H1 (cell line): Measurements from ENCODE around the gene C5orf58. TPM values are rescaled to one million over a fixed set of nuclear protein-coding genes. Genes with fewer than 3 reads are reported as not detected.
A peak's percentile ranks its signal among the peaks of the same experiment; 100 is the strongest.

Experiments
- CTCF ChIA-PET: fragments of 300-600 bp; sonication (Branson Sonifier 250); formaldehyde crosslinking; loops from one replicate; lab custom pipeline; 2021; ENCODE audit not compliant: partially characterized antibody; lab: Charles Lee
- POLR2A ChIA-PET: fragments of 300-600 bp; sonication (Branson Sonifier 250); formaldehyde crosslinking; loops from one replicate; lab custom pipeline; 2021; ENCODE audit warnings: inconsistent platforms; ENCODE audit not compliant: partially characterized antibody; lab: Charles Lee
- DNase-seq, 2 experiments: peaks; one replicate each; pipeline versions ENCODE4 v3.0.0 to v3.0.0-alpha.2; 2010 to 2022; ENCODE audit warnings: low spot score in 2 of 2, low read depth in 1 of 2, mixed read lengths in 1 of 2
- FAIRE-seq: peaks from 2 replicates; lab custom pipeline; 2011; peaks lifted over from hg19 to GRCh38; lab: Jason Lieb, UNC
- H2AFZ ChIP-seq: 2 replicates; pipeline ENCODE4 v1.8.1; 2012; ENCODE audit warnings: low read length, inconsistent platforms
- H2AK5ac ChIP-seq: 2 replicates; pipeline ENCODE4 v1.6.1; 2013; ENCODE audit warnings: low read depth, low read length
- H2BK120ac ChIP-seq: replicated peaks from 2 replicates; pipeline ENCODE3; 2013; ENCODE audit warnings: low read depth, low read length, inconsistent platforms
- H2BK12ac ChIP-seq: 2 replicates; pipeline ENCODE4 v1.6.1; 2013; ENCODE audit warnings: low read depth, low read length
- H2BK15ac ChIP-seq: 2 replicates; pipeline ENCODE4 v1.6.1; 2013; ENCODE audit warnings: low read length
- H2BK20ac ChIP-seq: 2 replicates; pipeline ENCODE4 v1.6.1; 2013; ENCODE audit warnings: low read length
- H2BK5ac ChIP-seq: 2 replicates; pipeline ENCODE4 v1.6.1; 2013; ENCODE audit warnings: low read depth, low read length
- H3K14ac ChIP-seq: 2 replicates; pipeline ENCODE4 v1.6.1; 2013; ENCODE audit warnings: inconsistent platforms; ENCODE audit not compliant: insufficient read length
- H3K18ac ChIP-seq: 2 replicates; pipeline ENCODE4 v1.6.1; 2013; ENCODE audit warnings: low read length; ENCODE audit errors: extremely low read depth
- H3K23ac ChIP-seq: 2 replicates; pipeline ENCODE4 v1.6.1; 2013; ENCODE audit warnings: inconsistent platforms; ENCODE audit not compliant: insufficient read length
- H3K23me2 ChIP-seq: 2 replicates; pipeline ENCODE4 v1.6.1; 2013; ENCODE audit warnings: low read depth, low read length
- H3K27ac ChIP-seq: 2 replicates; pipeline ENCODE4 v1.6.1; 2011; ENCODE audit warnings: low read depth, low read length, inconsistent platforms
- H3K27me3 ChIP-seq, 4 experiments: replicated peaks in 1 of 4; 1 replicate in 1 of 4; 2 replicates in 3 of 4; pipeline versions ENCODE4 v1.6.1 to v1.8.1; 2011 to 2013; ENCODE audit warnings: low read length in 3 of 4, mild to moderate bottlenecking in 3 of 4, inconsistent platforms in 2 of 4, mixed read lengths in 2 of 4, moderate library complexity in 1 of 4; ENCODE audit not compliant: control insufficient read depth in 3 of 4, insufficient read depth in 3 of 4; ENCODE audit errors: extremely low read depth in 1 of 4
- H3K36me3 ChIP-seq, 4 experiments: 2 replicates each; pipeline versions ENCODE4 v1.6.1 to v1.8.1; 2011 to 2013; ENCODE audit warnings: mild to moderate bottlenecking in 4 of 4, low read length in 3 of 4, moderate library complexity in 2 of 4, control low read depth in 1 of 4, inconsistent platforms in 1 of 4; ENCODE audit not compliant: insufficient read depth in 4 of 4, control insufficient read depth in 2 of 4
- H3K4ac ChIP-seq: replicated peaks from 2 replicates; pipeline ENCODE3; 2013; ENCODE audit warnings: low read length, low read depth, mixed read lengths, inconsistent platforms; ENCODE audit not compliant: insufficient read length
- H3K4me1 ChIP-seq, 4 experiments: replicated peaks in 1 of 4; 1 replicate in 1 of 4; 2 replicates in 3 of 4; pipeline versions ENCODE4 v1.6.1 to v1.8.1; 2011 to 2013; ENCODE audit warnings: low read length in 3 of 4, inconsistent platforms in 2 of 4, mixed read lengths in 1 of 4; ENCODE audit not compliant: insufficient read depth in 4 of 4, control insufficient read depth in 3 of 4
- H3K4me2 ChIP-seq, 2 experiments: 2 replicates each; pipeline versions ENCODE4 v1.6.1 to v1.8.1; 2011 to 2013; ENCODE audit warnings: low read depth in 2 of 2, low read length in 2 of 2, control low read depth in 1 of 2, inconsistent platforms in 1 of 2, mild to moderate bottlenecking in 1 of 2; ENCODE audit not compliant: insufficient read depth in 1 of 2
- H3K4me3 ChIP-seq, 4 experiments: fragments of 200-600, 300-600 bp in 1 of 4; sonication (generic), shearing (Covaris generic), sonication (Bioruptor Twin) in 1 of 4; 2 replicates each; pipeline versions ENCODE4 v1.5.1 to v1.8.1; 2011 to 2016; ENCODE audit warnings: low read length in 4 of 4, low read depth in 3 of 4, control low read depth in 2 of 4, inconsistent platforms in 2 of 4, mild to moderate bottlenecking in 2 of 4, mixed read lengths in 1 of 4, moderate library complexity in 1 of 4; ENCODE audit not compliant: insufficient read depth in 2 of 4; ENCODE audit errors: extremely low read depth in 1 of 4
- H3K56ac ChIP-seq: replicated peaks from 2 replicates; pipeline ENCODE3; 2013; ENCODE audit warnings: low read depth, mild to moderate bottlenecking, mixed read lengths, low read length, inconsistent platforms; ENCODE audit not compliant: insufficient read length
- H3K79me1 ChIP-seq: 2 replicates; pipeline ENCODE4 v1.6.1; 2013; ENCODE audit warnings: low read depth, low read length, control low read depth
- H3K79me2 ChIP-seq, 2 experiments: 2 replicates each; pipeline versions ENCODE4 v1.6.1 to v1.8.1; 2012 to 2013; ENCODE audit warnings: low read length in 2 of 2, mild to moderate bottlenecking in 2 of 2, inconsistent platforms in 1 of 2; ENCODE audit not compliant: insufficient read depth in 2 of 2, control insufficient read depth in 1 of 2
- H3K9ac ChIP-seq, 4 experiments: replicated peaks in 1 of 4; 1 replicate in 1 of 4; 2 replicates in 3 of 4; pipeline versions ENCODE4 v1.6.1 to v1.8.1; 2011 to 2013; ENCODE audit warnings: low read depth in 3 of 4, low read length in 3 of 4, control low read depth in 2 of 4, mild to moderate bottlenecking in 2 of 4, moderate library complexity in 2 of 4, inconsistent platforms in 1 of 4; ENCODE audit errors: extremely low read depth in 1 of 4
- H3K9me3 ChIP-seq, 2 experiments: 2 replicates each; pipeline versions ENCODE4 v1.6.1 to v1.8.1; 2012 to 2013; ENCODE audit warnings: mild to moderate bottlenecking in 2 of 2, moderate library complexity in 2 of 2, control low read depth in 1 of 2, inconsistent platforms in 1 of 2, low read depth in 1 of 2, low read length in 1 of 2, mixed read lengths in 1 of 2; ENCODE audit not compliant: insufficient read depth in 2 of 2
- H4K20me1 ChIP-seq, 2 experiments: replicated peaks in 1 of 2; 2 replicates each; pipeline versions ENCODE3 to v1.8.1; 2011 to 2013; ENCODE audit warnings: inconsistent platforms in 2 of 2, low read length in 2 of 2, mild to moderate bottlenecking in 1 of 2; ENCODE audit not compliant: insufficient read depth in 2 of 2, control insufficient read depth in 1 of 2
- H4K5ac ChIP-seq: 2 replicates; pipeline ENCODE4 v1.6.1; 2013; ENCODE audit warnings: low read length, low read depth, mixed read lengths, inconsistent platforms; ENCODE audit not compliant: insufficient read length
- H4K8ac ChIP-seq: 2 replicates; pipeline ENCODE4 v1.8.0; 2013; ENCODE audit warnings: mild to moderate bottlenecking, moderate library complexity, low read length, inconsistent platforms; ENCODE audit not compliant: insufficient read depth; ENCODE audit errors: extremely low read depth
- H4K91ac ChIP-seq: replicated peaks from 2 replicates; pipeline ENCODE3; 2013; ENCODE audit warnings: low read length, mixed read lengths, inconsistent platforms; ENCODE audit not compliant: insufficient read length
- NANOG ChIP-seq: IDR thresholded peaks from 2 replicates; pipeline ENCODE4 v1.6.1; 2011; ENCODE audit warnings: low read length, low read depth, mild to moderate bottlenecking, inconsistent platforms; ENCODE audit not compliant: insufficient read depth, poor library complexity, severe bottlenecking
- RAD21 ChIP-seq, 2 experiments: IDR thresholded peaks in 1 of 2; conservative IDR thresholded peaks in 1 of 2; 2 replicates each; pipeline ENCODE4 v1.6.1; 2011; ENCODE audit warnings: low read depth in 2 of 2, low read length in 2 of 2, improper control_type of control experiment in 1 of 2, inconsistent platforms in 1 of 2, mild to moderate bottlenecking in 1 of 2, moderate library complexity in 1 of 2
- polyA plus RNA-seq, 7 experiments: library from polyadenylated mRNA; depleted of rRNA in 3 of 7; stranded (reverse) in 5 of 7; unstranded in 2 of 7; fragments of >200 nt in 5 of 7; fragments of 200-250 nt in 2 of 7; gene quantifications; 1 replicate in 5 of 7; 2 replicates in 1 of 7; 4 replicates in 1 of 7; pipeline versions ENCODE4 v1.2.1 to v1.2.3, GENCODE V29; 2011 to 2013; ENCODE audit warnings: missing spikeins in 2 of 7, mixed read lengths in 2 of 7
- total RNA-seq: library from RNA; stranded (reverse); fragmentation: NEBNext Ultra II Directional; extraction: Animal tissue kit (Norgen Biotek cat#: 25700); gene quantifications from 2 replicates; pipeline ENCODE4 v1.2.1, GENCODE V29; 2021
- TF ChIP-seq, protein P1 (sequence below), 3 experiments: IDR thresholded peaks; 1 replicate in 2 of 3; 2 replicates in 1 of 3; pipeline versions ENCODE4 v1.5.1 to v1.6.1; 2011; ENCODE audit warnings: low read length in 3 of 3, mild to moderate bottlenecking in 3 of 3, inconsistent platforms in 2 of 3, low read depth in 1 of 3, moderate library complexity in 1 of 3; ENCODE audit not compliant: insufficient read depth in 1 of 3; ENCODE audit errors: control extremely low read depth in 1 of 3

C5orf58 gene
- total and polyA plus RNA-seq, 2 of the 8 experiments (the other 6 are each of a cell fraction or from before 2014, with no cell fraction given), result 0.24 to 1.6 TPM

DNA sequence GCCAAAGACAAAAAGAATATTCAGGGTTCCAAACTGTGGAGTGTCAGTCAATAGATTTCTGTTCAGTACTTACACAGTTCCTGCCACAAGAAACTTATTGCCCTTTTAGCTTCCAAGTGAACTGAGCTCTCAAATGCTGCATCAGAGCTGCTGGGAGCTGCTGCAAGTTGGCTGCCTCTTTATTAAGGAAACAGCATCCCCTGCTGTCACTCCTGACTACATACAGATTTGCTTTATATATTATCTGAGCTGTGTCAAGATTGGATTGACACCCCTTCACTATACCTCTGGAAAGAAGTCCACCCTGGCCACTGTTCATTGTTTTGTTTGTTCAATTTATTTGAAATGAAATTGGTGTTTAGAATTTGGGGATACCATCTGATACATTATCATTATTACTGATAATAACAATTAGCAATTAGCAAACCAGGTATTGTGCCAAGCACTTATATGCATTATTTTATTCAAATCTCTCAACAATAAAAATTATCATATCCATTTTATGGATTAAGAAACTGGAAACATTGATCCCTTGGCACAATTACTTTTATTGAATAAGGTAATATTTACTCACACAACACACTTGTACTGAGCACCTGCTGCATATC is 16.4 kb upstream of the C5orf58 start:
- POLR2A ChIA-PET, result no interaction called here

More for the DNA sequence above, 16.4 kb upstream of the C5orf58 start:
- no peak overlapping the region for H3K9ac ChIP-seq
- H3K4me3 ChIP-seq, result no peak overlapping the region
- no peak overlapping the region for H2BK15ac ChIP-seq
- no peak overlapping the region for H2BK12ac ChIP-seq
- H3K56ac ChIP-seq, result no peak overlapping the region
- no peaks in the 10 kb centered on the region for H3K79me2 ChIP-seq
- no peak overlapping the region for H2AK5ac ChIP-seq
- FAIRE-seq (no peak), DNase-seq (no peak)
- no peak overlapping the region for H2BK20ac ChIP-seq
- H3K27me3 ChIP-seq, result peaks cover 0 to 19% (median 5%) of the 10 kb centered on the region in 4 experiments; a peak in 5 of 7 replicates
- no peak overlapping the region for H2BK5ac ChIP-seq
- H4K91ac ChIP-seq, result no peak overlapping the region
- no peak overlapping the region for H2AFZ ChIP-seq
- no peak overlapping the region for H3K4ac ChIP-seq
- TF ChIP-seq RAD21 (IDR thresholded peaks at IDR 0.05 in 1 of 2, conservative IDR thresholded peaks at IDR 0.05 in 1 of 2; ENCODE audit: low read depth in 2 of 2, low read length in 2 of 2) (peak; percentile 97), NANOG (no peak)
- TF ChIP-seq, protein P1, sequence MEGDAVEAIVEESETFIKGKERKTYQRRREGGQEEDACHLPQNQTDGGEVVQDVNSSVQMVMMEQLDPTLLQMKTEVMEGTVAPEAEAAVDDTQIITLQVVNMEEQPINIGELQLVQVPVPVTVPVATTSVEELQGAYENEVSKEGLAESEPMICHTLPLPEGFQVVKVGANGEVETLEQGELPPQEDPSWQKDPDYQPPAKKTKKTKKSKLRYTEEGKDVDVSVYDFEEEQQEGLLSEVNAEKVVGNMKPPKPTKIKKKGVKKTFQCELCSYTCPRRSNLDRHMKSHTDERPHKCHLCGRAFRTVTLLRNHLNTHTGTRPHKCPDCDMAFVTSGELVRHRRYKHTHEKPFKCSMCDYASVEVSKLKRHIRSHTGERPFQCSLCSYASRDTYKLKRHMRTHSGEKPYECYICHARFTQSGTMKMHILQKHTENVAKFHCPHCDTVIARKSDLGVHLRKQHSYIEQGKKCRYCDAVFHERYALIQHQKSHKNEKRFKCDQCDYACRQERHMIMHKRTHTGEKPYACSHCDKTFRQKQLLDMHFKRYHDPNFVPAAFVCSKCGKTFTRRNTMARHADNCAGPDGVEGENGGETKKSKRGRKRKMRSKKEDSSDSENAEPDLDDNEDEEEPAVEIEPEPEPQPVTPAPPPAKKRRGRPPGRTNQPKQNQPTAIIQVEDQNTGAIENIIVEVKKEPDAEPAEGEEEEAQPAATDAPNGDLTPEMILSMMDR (IDR thresholded peaks at IDR 0.05; ENCODE audit: control extremely low read depth in 1 of 3, insufficient read depth in 1 of 3, low read depth in 1 of 3, low read length in 3 of 3), result peak; percentile 22 to 83 (median 76)
- no peaks in the 10 kb centered on the region for H3K36me3 ChIP-seq
- no peak overlapping the region for H3K27ac ChIP-seq
- H4K20me1 ChIP-seq, result peaks cover 0 to 1% of the 10 kb centered on the region in 2 experiments
- H2BK120ac ChIP-seq, result no peak overlapping the region
- no peak overlapping the region for H3K4me2 ChIP-seq
- no peak overlapping the region for H3K14ac ChIP-seq
- peaks cover 0 to 6% (median 1%) of the 10 kb centered on the region in 4 experiments; a peak in 2 of 7 replicates for H3K4me1 ChIP-seq
- no peak overlapping the region for H3K23ac ChIP-seq
- CTCF ChIA-PET, result interaction anchor here (0.7 to 3.1 kb wide), 28 partner anchors 9 to 521 kb away, joined by 3 to 42 read pairs (median 4); partner anchors contain the start of gene INSYN2B
- H4K5ac ChIP-seq, result no peak overlapping the region
- H3K23me2 ChIP-seq, result no peaks in the 10 kb centered on the region
- no peak overlapping the region for H3K18ac ChIP-seq
- H3K9me3 ChIP-seq, result no peaks in the 10 kb centered on the region
- no peaks in the 10 kb centered on the region for H3K79me1 ChIP-seq
- no peak overlapping the region for H4K8ac ChIP-seq
